Measurements from ENCODE around the gene DEXI.
"Not testable (repeated sequence)": the region's sequence is repeated elsewhere in the genome, so short reads cannot be mapped to it uniquely, and the experiment has no call there.

DEXI gene

GRCh38 chr16:10968498-10968897, 26.2 kb upstream of the DEXI start:
- no peak for DNase-seq

- no peak for DNase-seq
These were observed 25.7 kb upstream of the DEXI start for GRCh38 chr16:10967986-10968385.

GRCh38 chr16:10966559-10966958, 24.3 kb upstream of the DEXI start:
- DNase-seq = not testable (repeated sequence)

GRCh38 chr16:10966129-10966528, 23.9 kb upstream of the DEXI start:
- no peak for DNase-seq

- no peak for DNase-seq
These were observed 23.3 kb upstream of the DEXI start for GRCh38 chr16:10965440-10966061.

GRCh38 chr16:10964891-10965326, 22.6 kb upstream of the DEXI start:
- DNase-seq = no peak

- DNase-seq = peak; percentile 89 to 90
These were observed 22.0 kb upstream of the DEXI start for GRCh38 chr16:10964039-10964890.

GRCh38 chr16:10961231-10961630, 19.0 kb upstream of the DEXI start:
- no peak for DNase-seq

- no peak for DNase-seq
These were observed 16.9 kb upstream of the DEXI start for GRCh38 chr16:10959161-10959560.

GRCh38 chr16:10957771-10958482, 15.7 kb upstream of the DEXI start:
- DNase-seq = no peak

GRCh38 chr16:10954903-10955302, 12.6 kb upstream of the DEXI start:
- no peak for DNase-seq

- no peak for DNase-seq
These were observed 8.8 kb upstream of the DEXI start for GRCh38 chr16:10951026-10951425.

- no peak for DNase-seq
These were observed 8.1 kb upstream of the DEXI start for GRCh38 chr16:10950393-10950792.

- DNase-seq = no peak
These were observed 7.2 kb upstream of the DEXI start for GRCh38 chr16:10949424-10949970.

GRCh38 chr16:10947211-10947787, 5.0 kb upstream of the DEXI start:
- no peak for DNase-seq

GRCh38 chr16:10946308-10946707, 4.0 kb upstream of the DEXI start:
- no peak for DNase-seq

GRCh38 chr16:10945065-10945787, 3.0 kb upstream of the DEXI start:
- no peak for DNase-seq

- peak; percentile 95 to 99 for DNase-seq
These were observed 2.2 kb upstream of the DEXI start, which contains the start of gene CLEC16A for GRCh38 chr16:10944249-10945064. TSS of gene CLEC16A (plus strand) at chr16:10944564. CDS start at chr16:10944718, 154 bp downstream.

GRCh38 chr16:10943064-10943353, 741 bp upstream of the DEXI start:
- no peak for DNase-seq

GRCh38 chr16:10941935-10942351, 325 bp downstream of the DEXI start:
- DNase-seq = not testable (repeated sequence)

GRCh38 chr16:10941127-10941933, 938 bp downstream of the DEXI start:
- DNase-seq = no peak

All from SHP77 (cell line).